Measurements from ENCODE around the gene TMEM97.

DNA sequence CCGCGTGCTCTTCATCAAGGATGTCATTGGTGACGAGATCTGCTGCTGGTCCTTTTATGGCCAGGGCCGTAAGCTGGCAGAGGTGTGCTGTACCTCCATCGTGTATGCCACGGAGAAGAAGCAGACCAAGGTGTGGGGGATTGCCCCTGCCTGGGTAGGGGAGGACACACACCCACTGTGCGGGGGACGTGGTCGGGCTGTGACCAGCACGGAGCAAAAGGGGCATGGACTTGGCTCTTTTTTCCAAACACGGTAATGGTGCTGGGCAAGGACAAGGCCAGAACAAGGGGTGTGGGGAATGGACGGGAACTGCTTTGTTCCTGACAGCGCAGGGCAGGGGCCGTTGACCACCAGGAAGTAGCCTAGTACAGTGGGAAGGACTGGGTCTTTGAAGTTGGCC, 23.3 kb downstream of the TMEM97 start:
- TF ChIP-seq POLR2A (IDR thresholded peaks at IDR 0.05; ENCODE audit: low read length) (no peak), GATA1 (IDR thresholded peaks at IDR 0.05; ENCODE audit: low read depth, low read length) (no peak)

Measured in erythroblast (primary cell).